HG02938 (cell line): ENCODE data around the gene TFRC.
"Not testable (repeated sequence)": the region's sequence is repeated elsewhere in the genome, so short reads cannot be mapped to it uniquely, and the experiment has no call there.

Experiments used
- ATAC-seq: cut with Tn5 transposase; IDR thresholded peaks from one replicate; pipeline ENCODE4 v1.9.1; 2021; ENCODE audit warnings: mild to moderate bottlenecking, moderate library complexity; ENCODE audit not compliant: unreplicated experiment

The TFRC gene

GRCh38 chr3:196081834-196082618, at the start of gene TFRC:
Gene TFRC, minus strand, starts transcription at chr3:196082090. Its CDS starts 4,991 bp downstream, at chr3:196077099.
- ATAC-seq, result peak; percentile 83

DNA sequence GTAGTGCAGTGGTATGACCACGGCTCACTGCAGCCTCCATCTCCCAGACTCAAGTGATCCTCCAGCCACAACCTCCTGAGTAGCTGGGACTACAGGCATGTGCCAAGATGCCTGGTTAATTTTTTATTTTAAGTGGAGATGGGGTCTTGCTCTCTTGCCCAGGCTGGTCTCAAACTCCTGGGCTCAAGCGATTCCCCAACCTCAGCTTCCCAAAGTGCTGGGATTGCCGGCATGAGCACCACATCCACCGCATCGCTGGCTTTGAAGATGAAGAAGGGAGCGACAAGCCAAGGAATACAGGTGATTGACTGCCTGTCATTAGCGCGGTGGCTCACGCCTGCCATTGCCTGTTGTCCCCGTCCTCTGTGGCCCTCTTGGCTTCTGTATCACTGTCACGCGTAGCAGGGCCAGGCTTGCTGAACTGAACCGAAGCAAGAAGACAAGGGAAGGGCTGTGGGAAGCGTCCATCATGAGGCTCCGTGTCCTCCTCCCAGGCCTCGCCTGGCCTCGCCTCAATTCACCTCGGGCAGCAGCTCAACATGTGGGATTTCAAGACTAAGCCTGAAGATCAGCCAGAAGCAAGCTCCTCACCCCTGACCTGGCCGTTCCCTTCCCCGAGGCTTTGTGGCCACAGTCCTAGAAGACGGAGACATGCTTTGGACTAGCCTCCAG, 46.4 kb upstream of the TFRC start:
- ATAC-seq, result no peak

DNA sequence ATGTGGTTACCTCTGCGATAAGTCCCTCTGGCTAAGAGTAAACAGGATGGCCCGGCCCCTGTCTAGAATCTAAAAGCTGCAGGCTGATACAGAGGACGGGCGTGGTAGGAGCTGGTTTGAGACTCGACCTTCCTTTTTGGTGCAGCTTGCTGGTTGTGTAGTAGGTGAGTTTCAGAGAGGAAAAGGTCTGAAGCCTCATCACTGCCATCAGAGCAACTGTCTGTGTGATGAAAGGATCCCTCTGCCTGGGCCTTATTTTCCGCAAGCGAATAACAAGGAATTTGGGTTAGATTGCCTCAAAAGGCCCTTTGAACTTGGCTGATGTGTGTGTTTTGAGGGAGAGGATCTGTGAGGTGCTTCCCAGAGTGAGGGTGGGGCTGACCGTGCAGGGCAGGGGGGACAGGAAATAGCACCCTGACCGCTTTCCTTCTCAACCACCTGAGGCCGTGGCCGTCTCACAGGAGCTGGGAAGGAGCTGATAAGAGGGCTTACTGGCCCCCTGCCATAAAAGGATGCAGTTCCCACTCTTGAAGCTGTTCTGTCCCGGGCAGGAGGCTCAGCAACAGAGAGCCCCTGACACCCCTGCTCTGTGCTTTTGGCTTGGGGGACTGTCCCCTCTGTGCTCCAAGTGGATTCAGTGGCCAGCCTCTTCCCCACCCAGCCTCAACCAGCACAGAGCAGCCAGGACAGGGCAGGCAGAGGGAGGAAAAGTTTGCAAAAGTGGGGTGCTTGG, 45.6 kb upstream of the TFRC start:
- ATAC-seq, result no peak

DNA sequence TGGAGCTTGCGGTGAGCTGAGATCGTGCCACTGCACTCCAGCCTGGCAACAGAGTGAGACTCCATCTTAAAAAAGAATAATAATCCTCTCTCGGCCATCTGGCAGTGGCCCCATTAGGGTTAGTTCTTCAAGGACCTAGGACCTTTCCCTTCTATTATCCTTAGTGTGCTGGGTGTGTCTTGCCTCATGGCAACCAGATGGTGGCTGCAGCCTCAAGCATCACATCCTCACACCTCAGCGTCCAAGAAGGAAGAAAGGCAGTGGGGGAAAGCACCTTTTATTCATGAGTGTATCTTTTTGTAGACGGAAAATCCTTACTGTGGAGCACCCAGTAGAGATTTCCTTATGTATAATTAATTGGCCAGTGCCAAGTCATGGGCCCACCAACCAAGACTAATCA, 42.7 kb upstream of the TFRC start:
- ATAC-seq, result no peak

DNA sequence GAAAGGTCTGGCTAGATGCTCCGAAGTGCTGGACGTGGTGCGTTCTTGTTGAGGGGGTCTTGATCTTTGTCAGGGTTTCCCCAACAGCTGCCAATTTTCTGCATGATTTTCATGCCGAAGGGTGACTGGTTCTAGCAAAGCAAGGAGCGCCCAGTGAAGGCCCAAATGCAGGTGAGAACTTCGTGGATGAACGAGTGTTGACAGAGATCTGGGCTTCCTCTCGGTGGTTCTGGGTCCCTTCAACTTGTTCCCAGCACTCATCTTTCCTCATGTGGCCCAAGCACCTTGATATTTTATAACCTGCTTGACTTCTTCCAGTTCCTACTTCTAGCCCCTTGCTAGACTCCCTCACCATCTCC, 40.8 kb upstream of the TFRC start:
- ATAC-seq, result no peak

DNA sequence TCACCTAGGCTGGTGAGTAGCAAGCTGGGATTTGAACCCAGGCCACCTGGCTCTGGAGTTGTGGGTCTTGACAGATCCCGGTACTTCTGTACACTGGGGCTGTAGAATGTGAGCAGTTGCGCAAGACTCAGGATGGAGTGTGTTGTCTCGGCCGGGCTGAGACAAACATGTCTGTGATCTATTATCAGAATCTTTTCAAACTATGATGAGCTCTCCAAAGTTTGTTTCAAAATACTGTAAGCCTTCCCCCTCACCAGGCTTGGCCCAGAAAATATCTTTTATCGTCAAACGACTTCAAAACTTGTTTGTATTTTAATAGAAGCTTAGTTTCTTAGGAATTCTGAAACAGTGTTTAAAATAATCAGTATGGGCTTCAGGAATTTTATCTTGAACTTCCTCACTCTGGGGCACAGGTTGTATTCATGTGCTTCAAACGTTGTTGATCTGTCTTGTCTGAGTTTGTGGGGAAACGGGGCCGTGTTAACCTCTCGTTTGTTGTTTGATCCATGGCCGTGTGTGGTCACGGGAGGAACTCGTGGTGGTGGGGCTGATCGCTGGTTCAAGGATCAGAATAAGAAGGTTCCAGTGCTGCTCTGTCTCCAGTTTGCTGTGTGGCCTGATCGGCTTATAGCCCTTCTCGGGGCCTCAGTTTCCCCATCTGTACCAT, 40.3 kb upstream of the TFRC start:
- no peak for ATAC-seq

DNA sequence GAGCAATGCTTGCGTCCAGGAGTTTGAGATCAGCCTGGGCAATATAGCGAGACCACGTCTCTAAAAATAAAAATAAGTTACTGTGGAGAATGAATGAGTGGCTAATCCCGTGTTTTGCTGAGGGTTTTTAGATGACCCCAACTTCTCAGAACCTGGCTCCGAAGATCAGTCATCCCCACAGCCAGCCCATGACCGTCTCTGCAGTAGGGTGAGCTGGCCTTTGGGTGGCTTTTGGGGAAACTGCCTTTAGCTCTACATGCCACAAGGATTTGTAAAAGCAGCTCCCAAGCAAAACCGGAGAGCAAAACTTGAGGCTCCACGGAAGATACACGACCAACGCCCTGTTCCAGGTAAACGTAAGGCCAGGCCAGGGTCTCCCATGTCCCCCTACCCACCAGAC, 39.2 kb upstream of the TFRC start:
- no peak for ATAC-seq

DNA sequence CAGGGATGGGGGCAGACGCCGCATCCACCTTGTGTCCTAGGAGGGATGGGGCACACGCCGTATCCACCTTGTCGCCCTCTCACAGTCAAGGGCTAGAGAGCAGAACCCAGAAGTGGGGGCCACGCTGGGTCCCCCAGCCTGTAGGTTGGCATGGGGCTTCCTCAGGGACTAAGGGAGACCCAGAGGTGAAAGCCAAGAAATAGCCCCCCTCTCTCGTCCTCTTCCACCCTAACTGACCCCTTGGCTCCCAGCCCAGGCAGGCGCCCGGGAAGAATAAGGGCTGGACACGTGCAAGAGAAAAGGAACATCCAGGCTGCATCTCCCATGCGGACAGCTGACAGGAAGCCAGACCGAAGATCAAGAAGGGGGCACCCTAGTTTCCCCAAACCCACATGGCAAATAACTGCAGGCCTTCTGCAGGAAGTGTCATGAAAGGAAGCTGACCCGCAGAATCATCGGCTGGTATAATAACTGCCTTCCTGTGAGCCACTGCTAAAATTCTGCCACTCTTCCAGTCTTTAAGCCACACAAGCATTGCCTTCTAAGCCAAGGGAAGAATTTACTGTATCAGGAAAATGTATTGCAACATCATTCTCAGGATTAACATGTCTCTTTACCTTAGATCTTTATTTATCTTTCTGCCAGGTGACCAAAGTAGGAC, 38.5 kb upstream of the TFRC start:
- ATAC-seq, result no peak

DNA sequence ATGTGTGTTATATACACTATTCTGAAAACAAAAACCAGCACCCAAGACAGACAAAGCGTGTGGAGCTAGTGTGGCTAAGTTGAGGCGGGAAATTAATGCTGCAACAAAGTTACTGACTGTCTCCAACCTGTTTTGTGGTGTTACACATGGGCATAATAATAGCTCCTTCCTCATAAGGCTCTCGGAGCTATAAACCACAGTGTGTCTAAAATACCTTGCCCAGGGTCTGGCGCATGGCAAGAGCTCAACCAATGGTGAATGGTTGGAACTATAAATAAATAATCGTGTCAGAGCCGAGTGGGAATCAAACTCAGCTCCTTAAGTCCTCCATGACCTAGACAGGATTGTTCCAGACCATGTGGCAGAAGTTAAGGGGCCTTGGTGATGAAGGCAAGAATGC, 35.9 kb upstream of the TFRC start:
- ATAC-seq, result no peak

- ATAC-seq, result peak; percentile 87
Measured at GRCh38 chr3:196115678-196116083, 33.8 kb upstream of the TFRC start.

DNA sequence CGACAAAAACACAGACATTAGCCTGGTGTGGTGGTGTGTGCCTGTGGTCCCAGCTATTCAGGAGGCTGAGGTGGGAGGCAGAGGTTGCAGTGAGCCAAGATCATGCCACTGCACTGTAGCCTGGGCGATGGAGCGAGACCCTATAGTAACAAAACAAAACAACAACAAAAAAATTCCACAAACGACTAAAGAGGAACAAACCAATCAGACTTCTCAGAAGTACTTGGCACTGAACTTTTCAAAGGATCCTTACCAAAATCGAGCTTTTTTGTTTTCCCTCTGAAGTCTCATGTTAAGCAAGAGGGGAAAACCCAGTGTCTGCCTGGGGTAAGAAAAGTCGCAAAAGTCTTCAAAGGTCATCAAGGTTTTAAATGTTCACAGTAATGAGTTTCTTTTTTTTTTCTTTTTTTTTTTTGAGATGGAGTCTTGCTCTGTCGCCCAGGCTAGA, 30.1 kb upstream of the TFRC start:
- no peak for ATAC-seq

DNA sequence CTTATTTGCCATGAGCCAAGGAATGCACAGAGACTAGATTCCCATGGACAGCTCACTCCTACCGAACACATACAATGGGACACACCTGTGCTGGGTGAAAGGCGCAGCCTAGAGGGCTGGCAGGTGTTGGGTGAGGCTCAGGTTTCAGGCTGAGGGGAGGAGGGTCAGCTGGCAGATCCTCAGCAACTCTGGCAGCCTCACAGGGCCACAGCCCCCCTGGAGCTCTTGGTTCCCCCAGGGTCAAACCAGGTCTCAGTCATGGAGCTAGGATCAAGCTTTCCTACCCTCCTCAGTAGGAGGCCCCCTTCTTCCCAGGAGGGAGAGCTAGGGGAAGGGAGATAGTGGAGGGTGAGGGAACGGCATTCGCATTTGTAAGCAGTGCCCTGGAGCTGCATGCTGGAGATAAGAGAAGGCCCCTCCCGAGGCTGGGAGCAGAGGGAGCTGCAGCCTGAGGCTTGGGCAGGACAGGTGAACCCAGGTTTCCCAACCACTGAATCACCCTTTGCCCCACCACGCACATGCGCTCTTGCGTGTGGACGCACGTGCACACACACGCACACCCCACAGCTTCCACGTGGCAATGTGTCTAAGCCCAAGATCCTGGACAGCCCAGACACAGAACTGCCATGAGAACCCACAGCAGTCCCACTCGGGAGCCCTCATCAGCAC, 26.3 kb upstream of the TFRC start:
- ATAC-seq, result no peak

- ATAC-seq, result not testable (repeated sequence)
Measured at GRCh38 chr3:196104707-196105106, 22.8 kb upstream of the TFRC start.

- ATAC-seq, result not testable (repeated sequence)
Measured at GRCh38 chr3:196098365-196098980, 16.6 kb upstream of the TFRC start.

DNA sequence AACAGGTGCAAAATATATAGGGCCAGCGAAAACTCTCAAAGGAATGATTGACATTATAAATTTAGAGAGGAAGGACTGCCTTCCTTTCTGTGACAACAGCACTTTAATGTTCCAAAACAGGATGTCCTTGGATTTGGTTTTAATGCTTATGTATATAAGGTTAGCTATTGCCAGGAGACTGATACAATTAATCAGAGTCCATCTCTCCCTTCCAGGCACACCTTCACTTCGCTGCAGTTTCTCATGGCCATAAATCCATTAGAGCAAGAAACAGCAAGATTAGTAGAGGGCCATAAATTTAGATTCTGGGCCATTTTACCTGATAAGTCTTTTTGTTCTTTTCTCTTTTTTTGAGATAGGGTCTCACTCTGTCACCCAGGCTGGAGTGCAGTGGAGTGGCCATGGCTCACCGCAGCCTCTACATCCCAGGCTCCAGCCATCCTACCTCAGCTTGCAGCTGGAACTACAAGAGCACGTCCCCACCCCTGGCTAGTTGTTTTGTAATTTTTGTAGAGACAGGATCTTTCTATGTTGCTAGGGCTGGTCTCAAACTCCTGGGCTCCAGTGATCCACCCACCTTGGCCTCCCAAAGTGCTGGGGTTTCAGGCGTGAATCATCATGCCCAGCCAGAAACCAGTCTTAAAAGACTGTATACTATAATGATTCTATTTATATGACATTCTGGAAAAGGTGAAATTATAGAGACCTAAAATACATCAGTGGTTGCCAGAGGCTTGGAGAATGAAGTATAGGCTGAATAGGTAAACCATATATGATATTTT, 15.7 kb upstream of the TFRC start:
- ATAC-seq, result no peak

DNA sequence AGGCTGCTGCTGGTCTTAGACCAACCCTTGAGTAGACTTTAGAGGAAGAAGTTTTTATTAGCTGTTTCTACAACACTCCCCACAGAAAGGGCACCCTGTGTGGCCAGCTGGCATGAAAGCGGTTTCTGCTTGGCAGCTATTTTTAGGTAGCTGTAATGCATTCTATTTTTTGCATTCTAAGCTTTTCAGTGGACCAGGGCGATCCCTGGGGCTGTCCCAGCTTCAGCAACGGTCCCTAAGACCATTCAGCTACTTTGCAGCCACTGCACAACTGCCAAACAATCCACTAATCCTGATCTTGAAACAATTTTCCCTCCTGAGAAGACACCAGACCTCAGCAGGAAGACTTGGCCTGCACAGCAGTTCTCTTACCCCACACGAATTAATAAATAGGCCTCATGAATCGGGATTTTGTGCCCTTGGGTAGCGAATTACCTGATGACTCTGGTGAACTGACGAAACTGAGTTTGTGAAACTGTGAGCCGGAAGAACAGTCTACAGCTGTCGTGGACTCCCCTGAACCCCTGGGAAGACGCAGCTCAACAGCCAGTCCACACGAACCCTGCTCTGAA, 14.6 kb upstream of the TFRC start:
- ATAC-seq, result peak; percentile 80

GRCh38 chr3:196093317-196094111, 11.6 kb upstream of the TFRC start:
- no peak for ATAC-seq

GRCh38 chr3:196087906-196088305, 6.0 kb upstream of the TFRC start:
- no peak for ATAC-seq
